Measurements from ENCODE around the gene TRA2A. TPM values are rescaled to one million over a fixed set of nuclear protein-coding genes. Genes with fewer than 3 reads are reported as not detected.

TRA2A gene
- total and polyA plus RNA-seq, 2 of the 13 experiments (the other 11 are each of a cell fraction or from before 2014, with no cell fraction given), result 39.1 to 41.6 TPM

GRCh38 chr7:23474094-23474828 is 57.5 kb downstream of the TRA2A start (continued):
- no peak for TF ChIP-seq ZBTB10 (CRISPR knock-in tag; IDR thresholded peaks at IDR 0.05; ENCODE audit: borderline replicate concordance)
- peak; percentile 88; the same call in 1 of the 2 replicates for TF ChIP-seq HBP1 (CRISPR knock-in tag; IDR thresholded peaks at IDR 0.05; ENCODE audit: low read depth)
- no peak for TF ChIP-seq ZNF12 (CRISPR knock-in tag; IDR thresholded peaks at IDR 0.05)
- peak; percentile 99 for TF ChIP-seq ZFP91 (CRISPR knock-in tag; IDR thresholded peaks at IDR 0.05; ENCODE audit: borderline replicate concordance)
- TF ChIP-seq PHF21A (CRISPR knock-in tag; IDR thresholded peaks at IDR 0.05), result peak; percentile 95
- no peak; the same call in 1 of the 2 replicates for TF ChIP-seq ATF3 (CRISPR knock-in tag; IDR thresholded peaks at IDR 0.05)
- TF ChIP-seq HNRNPL (IDR thresholded peaks at IDR 0.05; ENCODE audit: low read depth, low read length), result no peak
- no peak for TF ChIP-seq CREBL2 (CRISPR knock-in tag; IDR thresholded peaks at IDR 0.05; ENCODE audit: borderline replicate concordance)
- TF ChIP-seq TIGD3 (CRISPR knock-in tag; IDR thresholded peaks at IDR 0.05; ENCODE audit: borderline replicate concordance), result no peak
- peak; percentile 82 for TF ChIP-seq ZMAT3 (CRISPR knock-in tag; conservative IDR thresholded peaks at IDR 0.05)
- no peak; the same call in 1 of the 2 replicates for TF ChIP-seq ZBTB26 (CRISPR knock-in tag; IDR thresholded peaks at IDR 0.05; ENCODE audit: borderline replicate concordance)
- no peak for TF ChIP-seq ZBTB37 (CRISPR knock-in tag; IDR thresholded peaks at IDR 0.05)
- TF ChIP-seq ZNF446 (CRISPR knock-in tag; IDR thresholded peaks at IDR 0.05), result 0 out of 2 replicates have a peak, but pooled peaks have one; percentile 25
- no peak for TF ChIP-seq CBX2 (IDR thresholded peaks at IDR 0.05; ENCODE audit: low read depth, low read length)
- TF ChIP-seq CBX2 (CRISPR knock-in tag; IDR thresholded peaks at IDR 0.05; ENCODE audit: low read depth), result no peak
- TF ChIP-seq SRSF1 (optimal IDR thresholded peaks at IDR 0.05; ENCODE audit: low read depth, low read length), result peak; percentile 44

All from HepG2 (cell line).